ENCODE measurements around the gene P2RY1.
"Not testable (repeated sequence)": the region's sequence is repeated elsewhere in the genome, so short reads cannot be mapped to it uniquely, and the experiment has no call there.

Gene P2RY1

GRCh38 chr3:152839511-152839910 lies 4.6 kb downstream of the P2RY1 start:
- DNase-seq (ENCODE audit: low read depth) = no peak

DNA sequence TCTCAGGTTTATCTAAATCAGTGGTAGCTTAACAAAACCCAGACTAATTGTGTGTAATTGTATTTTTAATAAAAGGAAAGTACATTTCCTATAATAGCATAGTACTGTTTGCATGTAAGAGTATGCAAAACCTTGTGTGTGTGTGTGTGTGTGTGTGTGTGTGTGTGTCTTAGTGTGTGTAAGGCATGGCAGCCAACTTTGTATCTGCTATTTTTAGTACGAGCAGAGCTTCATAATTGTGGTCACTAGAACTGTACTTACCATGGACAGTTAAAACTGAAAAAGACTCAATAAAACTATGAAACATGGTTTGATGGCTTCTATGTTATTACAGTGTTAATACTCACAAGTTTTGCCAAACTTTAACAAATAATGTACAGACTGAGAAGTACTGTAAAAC lies 6.2 kb downstream of the P2RY1 start:
- no peak for DNase-seq (ENCODE audit: low read depth)

GRCh38 chr3:152842413-152842812 lies 7.5 kb downstream of the P2RY1 start:
- no peak for DNase-seq (ENCODE audit: low read depth)

- DNase-seq (ENCODE audit: low read depth) = no peak
Observed at GRCh38 chr3:152843955-152844354, 9.0 kb downstream of the P2RY1 start.

GRCh38 chr3:152846572-152847202 lies 11.8 kb downstream of the P2RY1 start:
- not testable (repeated sequence) for DNase-seq (ENCODE audit: low read depth)

- DNase-seq (ENCODE audit: low read depth) = not testable (repeated sequence)
Observed at GRCh38 chr3:152847599-152847998, 12.7 kb downstream of the P2RY1 start.

GRCh38 chr3:152849996-152850578 lies 15.2 kb downstream of the P2RY1 start:
- no peak for DNase-seq (ENCODE audit: low read depth)

DNA sequence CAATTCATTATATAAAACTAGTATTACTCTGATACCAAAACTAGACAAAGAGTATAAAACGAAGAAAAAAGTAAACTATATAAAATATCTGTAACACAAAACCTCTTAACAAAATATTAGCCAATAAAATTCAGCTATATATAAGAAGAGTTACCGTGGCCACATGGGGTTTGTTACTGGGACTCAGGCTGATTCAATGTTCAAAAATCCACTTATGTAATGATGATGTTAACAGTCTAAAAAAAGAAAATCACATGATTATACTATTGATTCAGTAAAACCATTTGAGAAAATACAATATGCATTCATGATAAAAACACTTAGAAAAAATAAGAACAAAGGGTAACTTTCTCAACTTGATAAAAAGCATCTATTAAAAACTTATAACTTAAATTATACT lies 18.3 kb downstream of the P2RY1 start:
- DNase-seq (ENCODE audit: low read depth) = no peak

GRCh38 chr3:152857082-152857481 lies 22.2 kb downstream of the P2RY1 start:
- no peak for DNase-seq (ENCODE audit: low read depth)

DNA sequence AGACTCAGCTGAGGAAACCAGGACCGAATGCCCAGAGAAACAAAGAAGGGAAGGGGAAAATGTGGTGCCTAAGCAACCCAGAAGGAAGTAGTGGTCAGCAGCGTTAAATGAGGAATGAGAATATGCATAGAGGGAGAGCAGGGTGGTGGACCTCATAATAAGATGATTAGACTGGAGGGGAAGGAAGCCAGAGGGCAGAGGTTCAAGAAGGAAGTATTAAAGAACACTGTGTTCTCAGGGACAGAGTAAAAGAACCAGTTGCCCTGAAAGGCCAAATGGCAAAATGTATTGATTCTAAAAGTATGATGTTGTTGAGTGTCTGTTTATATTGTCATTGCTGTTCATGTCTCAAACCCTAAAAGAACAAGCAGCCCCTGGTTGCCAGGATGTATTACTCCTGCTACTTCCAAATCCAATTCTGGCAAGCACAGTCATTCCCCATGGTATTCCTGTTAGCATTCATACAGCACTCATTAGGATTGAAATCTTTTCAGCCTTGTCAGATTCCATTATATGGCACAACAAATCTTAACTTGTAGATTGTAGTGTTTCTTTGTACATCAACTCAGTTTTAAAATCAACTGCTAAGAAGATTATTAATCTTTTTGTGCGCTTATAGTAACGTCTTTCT lies 23.4 kb downstream of the P2RY1 start:
- no peak for DNase-seq (ENCODE audit: low read depth)

DNA sequence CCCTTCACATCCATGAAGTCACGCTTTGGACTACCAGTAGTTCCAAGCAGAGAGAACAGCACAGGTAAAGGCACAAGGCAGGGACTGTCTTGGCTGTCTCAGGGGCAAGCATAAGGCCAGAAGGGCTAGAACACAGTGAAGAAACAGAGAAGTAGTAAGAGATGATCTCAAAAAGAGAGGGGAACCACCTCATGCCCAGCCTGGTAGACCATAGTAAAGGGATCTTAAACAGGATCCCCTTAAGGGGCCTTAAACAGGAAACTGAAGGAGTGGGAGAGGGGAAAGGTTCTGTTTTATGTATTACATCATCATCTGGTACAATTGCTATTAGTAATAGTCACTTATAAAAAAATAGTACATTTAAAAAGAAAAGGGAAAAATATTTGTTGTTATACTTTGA lies 25.8 kb downstream of the P2RY1 start:
- DNase-seq (ENCODE audit: low read depth) = no peak

- DNase-seq (ENCODE audit: low read depth) = no peak
Observed at GRCh38 chr3:152865668-152866245, 30.8 kb downstream of the P2RY1 start.

- DNase-seq (ENCODE audit: low read depth) = no peak
Observed at GRCh38 chr3:152870027-152870426, 35.1 kb downstream of the P2RY1 start.

DNA sequence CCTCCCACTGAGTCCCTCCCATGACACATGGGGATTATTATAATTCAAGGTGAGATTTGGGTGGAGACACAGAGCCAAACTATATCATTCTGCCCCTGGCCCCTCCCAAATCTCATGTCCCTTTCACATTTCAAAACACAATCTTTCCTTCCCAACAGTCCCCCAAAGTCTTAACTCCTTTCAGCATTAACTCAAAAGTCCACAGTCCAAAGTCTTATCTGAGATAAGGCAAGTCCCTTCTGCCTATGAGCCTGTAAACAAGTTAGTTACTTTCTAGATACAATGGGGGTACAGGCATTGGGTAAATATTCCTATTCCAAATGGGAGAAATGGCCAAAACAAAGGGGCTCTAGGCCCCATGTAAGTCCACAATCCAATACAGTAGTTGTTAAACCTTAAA lies 38.4 kb downstream of the P2RY1 start:
- not testable (repeated sequence) for DNase-seq (ENCODE audit: low read depth)

DNA sequence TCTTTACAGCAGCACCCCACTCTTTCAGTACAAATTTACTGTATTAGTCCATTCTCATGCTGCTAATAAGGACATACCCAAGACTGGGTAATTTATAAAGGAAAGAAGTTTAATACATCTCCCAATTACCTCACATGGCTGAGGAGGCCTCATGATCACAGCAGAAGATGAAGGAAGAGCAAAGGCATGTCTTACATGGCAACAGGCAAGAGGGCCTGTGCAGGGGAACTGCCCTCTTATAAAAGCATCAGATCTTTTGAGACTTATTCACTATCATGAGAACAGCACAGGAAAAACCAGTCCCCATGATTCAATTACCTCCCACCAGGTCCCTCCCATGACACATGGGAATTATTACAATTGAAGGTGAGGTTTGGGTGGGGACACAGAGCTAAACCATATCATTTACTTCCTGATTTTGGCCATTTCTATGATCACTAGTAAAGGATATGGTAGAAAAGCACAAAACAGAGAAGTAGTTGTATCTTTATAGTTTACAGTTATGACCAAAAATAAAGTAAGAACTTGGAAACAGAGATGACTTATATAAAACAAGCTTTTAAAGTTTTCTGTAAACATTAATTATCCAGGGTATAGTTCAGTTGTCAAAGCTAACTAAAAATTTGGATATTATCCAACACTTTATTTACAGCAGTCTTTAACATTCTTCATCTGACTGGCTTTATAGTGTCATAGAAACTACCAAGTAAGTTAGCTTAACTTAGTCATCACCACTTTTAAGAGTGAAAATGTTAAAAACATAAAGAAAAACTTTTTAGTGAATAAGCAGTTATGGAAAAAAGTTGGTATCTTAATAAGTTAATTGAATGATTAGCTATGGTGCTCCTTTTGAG lies 40.2 kb downstream of the P2RY1 start:
- no peak for DNase-seq (ENCODE audit: low read depth)

- no peak for DNase-seq (ENCODE audit: low read depth)
Observed at GRCh38 chr3:152879130-152879789, 44.3 kb downstream of the P2RY1 start.

DNA sequence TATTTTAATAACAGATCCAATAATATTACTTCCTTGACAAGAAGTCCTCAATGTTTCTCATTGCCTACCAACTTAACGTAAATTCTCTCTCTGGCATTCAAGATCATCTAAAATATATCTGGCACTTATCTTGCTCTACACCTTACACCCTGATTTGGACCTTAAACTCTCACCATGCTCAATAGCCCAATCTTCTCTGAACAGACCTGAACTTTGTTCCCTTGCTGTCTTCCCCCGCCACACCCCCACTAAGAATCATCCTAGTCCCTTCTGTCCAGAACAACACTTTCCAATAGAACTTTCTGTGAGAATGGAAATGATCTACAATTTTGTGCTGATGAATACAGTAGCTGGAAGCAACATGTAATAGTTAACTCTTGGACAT lies 44.9 kb downstream of the P2RY1 start:
- DNase-seq (ENCODE audit: low read depth) = no peak

GRCh38 chr3:152885076-152885475 lies 50.1 kb downstream of the P2RY1 start:
- no peak for DNase-seq (ENCODE audit: low read depth)

Measured in activated T-cell treated with anti-CD3 and anti-CD28 coated beads for 24 hours (primary cell).